HepG2 (cell line): ENCODE results near the gene LYSMD1. TPM values are rescaled to one million over a fixed set of nuclear protein-coding genes. Genes with fewer than 3 reads are reported as not detected.

Experiments
- ATAC-seq: fragments of 200-7000 bp; cut with Tn5 transposase; 3 replicates; pipeline ENCODE4 v1.9.1; 2020; ENCODE audit warnings: mild to moderate bottlenecking, moderate library complexity
- BruUV-seq: library from RNA; stranded (reverse); fragments of 400-500 nt; replicated peaks from 2 replicates; lab custom pipeline; 2021; lab: Mats Ljungman, UMichigan
- CTCF ChIA-PET: fragments of 300-600 bp; formaldehyde crosslinking; extraction: SDS; loops from one replicate; lab custom pipeline; 2021; ENCODE audit warnings: low total read pairs, inconsistent platforms, low intra/inter-chr PET ratio; lab: Yijun Ruan, JAX
- POLR2A ChIA-PET: fragments of 350-600 bp; sonication (Branson Sonifier 250); formaldehyde crosslinking; loops from one replicate; lab custom pipeline; 2020; ENCODE audit warnings: antibody characterized with exemption, inconsistent platforms; lab: Yijun Ruan, JAX
- DNase-seq: peaks from one replicate; pipeline ENCODE4 v3.0.0-alpha.2; 2015; ENCODE audit warnings: low spot score
- FAIRE-seq: peaks from 3 replicates; lab custom pipeline; 2011; peaks lifted over from hg19 to GRCh38; lab: Jason Lieb, UNC
- H2AFZ ChIP-seq: one replicate; pipeline ENCODE4 v1.6.1; 2011; ENCODE audit warnings: low read length, inconsistent platforms
- H3K27ac ChIP-seq: fragments of 300-600 bp; 3 replicates; pipeline ENCODE4 v1.8.0; 2011; ENCODE audit warnings: mixed run types, mild to moderate bottlenecking, mixed read lengths, low read length, inconsistent platforms; ENCODE audit not compliant: insufficient read depth; ENCODE audit errors: extremely low read length
- H3K27me3 ChIP-seq, 2 experiments: fragments of 200-600 bp in 1 of 2; 2 replicates in 1 of 2; 3 replicates in 1 of 2; pipeline versions ENCODE4 v1.6.0 to v1.8.0; 2011; ENCODE audit warnings: low read length in 2 of 2, mild to moderate bottlenecking in 2 of 2, moderate library complexity in 2 of 2, inconsistent platforms in 1 of 2; ENCODE audit not compliant: insufficient read depth in 2 of 2, control insufficient read depth in 1 of 2
- H3K36me3 ChIP-seq, 2 experiments: fragments of 200-600 bp in 1 of 2; replicated peaks in 1 of 2; 2 replicates in 1 of 2; 3 replicates in 1 of 2; pipeline versions ENCODE4 v1.5.1 to v1.8.0; 2011; ENCODE audit warnings: low read length in 2 of 2, inconsistent platforms in 1 of 2; ENCODE audit not compliant: insufficient read depth in 2 of 2, control insufficient read depth in 1 of 2
- H3K4me1 ChIP-seq: 2 replicates; pipeline ENCODE4 v1.5.1; 2012; ENCODE audit warnings: low read length, inconsistent platforms; ENCODE audit not compliant: insufficient read depth
- H3K4me2 ChIP-seq: 2 replicates; pipeline ENCODE4 v1.6.0; 2011; ENCODE audit warnings: low read depth, low read length, inconsistent platforms
- H3K4me3 ChIP-seq, 3 experiments: fragments of 200-600 bp in 1 of 3; sonication (generic), shearing (Covaris generic) in 1 of 3; replicated peaks in 1 of 3; 2 replicates each; pipeline ENCODE4 v1.5.1; 2011 to 2016; ENCODE audit warnings: low read length in 3 of 3, inconsistent platforms in 2 of 3, low read depth in 2 of 3, mild to moderate bottlenecking in 2 of 3, control low read depth in 1 of 3, mixed read lengths in 1 of 3; ENCODE audit not compliant: insufficient read depth in 1 of 3
- H3K79me2 ChIP-seq: one replicate; pipeline ENCODE4 v1.6.1; 2011; ENCODE audit warnings: low read length, inconsistent platforms; ENCODE audit not compliant: insufficient read depth
- H3K9ac ChIP-seq: 2 replicates; pipeline ENCODE4 v1.6.0; 2011; ENCODE audit warnings: mild to moderate bottlenecking, low read depth, low read length, inconsistent platforms; ENCODE audit not compliant: insufficient read depth
- H3K9me3 ChIP-seq: 2 replicates; pipeline ENCODE4 v1.5.1; 2012; ENCODE audit warnings: mild to moderate bottlenecking, low read length
- H4K20me1 ChIP-seq: 2 replicates; pipeline ENCODE4 v1.6.0; 2011; ENCODE audit warnings: inconsistent platforms, mild to moderate bottlenecking, low read length, moderate library complexity; ENCODE audit not compliant: insufficient read depth
- BHLHE40 ChIP-seq: IDR thresholded peaks from 2 replicates; pipeline ENCODE4 v1.6.1; 2011; ENCODE audit warnings: low read length, improper control_type of control experiment
- CENPT ChIP-seq: sonication (generic); formaldehyde crosslinking; IDR thresholded peaks from 2 replicates; pipeline ENCODE4 v1.8.0; 2022; ENCODE audit warnings: low read depth, mild to moderate bottlenecking, moderate library complexity, missing genetic modification reagents
- HIVEP1 ChIP-seq: sonication (generic); formaldehyde crosslinking; IDR thresholded peaks from 2 replicates; pipeline ENCODE4 v1.4.0; 2020; ENCODE audit warnings: mild to moderate bottlenecking, missing genetic modification reagents
- HOXA3 ChIP-seq: sonication (generic); formaldehyde crosslinking; IDR thresholded peaks from 2 replicates; pipeline ENCODE4 v1.5.0; 2020; ENCODE audit warnings: missing genetic modification reagents
- MTF2 ChIP-seq: sonication (generic); formaldehyde crosslinking; IDR thresholded peaks from 2 replicates; pipeline ENCODE4 v1.5.0; 2020; ENCODE audit warnings: missing genetic modification reagents, borderline replicate concordance
- TAF15 ChIP-seq: fragments of 200-400 bp; formaldehyde crosslinking; IDR thresholded peaks from one replicate; pipeline ENCODE4 v1.6.1; 2018; ENCODE audit warnings: mild to moderate bottlenecking, low read depth, low read length; ENCODE audit not compliant: poor library complexity, severe bottlenecking
- ZNF10 ChIP-seq: sonication (generic); formaldehyde crosslinking; IDR thresholded peaks from 2 replicates; pipeline ENCODE4 v1.4.0; 2020; ENCODE audit warnings: mild to moderate bottlenecking, low read depth, missing genetic modification reagents, borderline replicate concordance
- ZNF33B ChIP-seq: sonication (generic); formaldehyde crosslinking; IDR thresholded peaks from 2 replicates; pipeline ENCODE4 v1.5.1; 2020; ENCODE audit warnings: mild to moderate bottlenecking, missing genetic modification reagents
- ZNF570 ChIP-seq: sonication (generic); formaldehyde crosslinking; IDR thresholded peaks from 2 replicates; pipeline ENCODE4 v1.4.0; 2020; ENCODE audit warnings: mild to moderate bottlenecking, missing genetic modification reagents, borderline replicate concordance
- WGBS: methylation state at CpG from one replicate; pipeline ENCODE4 v1.1.6; 2017; ENCODE audit warnings: low lambda C conversion rate; 5-methylcytosine and 5-hydroxymethylcytosine counted together
- in situ Hi-C: cut with HindIII; loops from 2 replicates; pipeline ENCODE4 v1.10.0; 2017; ENCODE audit warnings: low pct_unique_long_range_greater_than_20kb; ENCODE audit not compliant: extremely low pct_ligation_motif_present
- intact Hi-C: fragments of 100-400 bp; cut with micrococcal nuclease; formaldehyde crosslinking; loops from one replicate; pipeline ENCODE4 v1.10.0; 2022; ENCODE audit not compliant: unreplicated experiment
- polyA plus RNA-seq, 8 experiments: library from polyadenylated mRNA; depleted of rRNA in 3 of 8; stranded (reverse) in 7 of 8; unstranded in 1 of 8; fragments of >200 nt; fragmentation: Illumina TruSeq in 4 of 8; extraction: Trizol in 4 of 8; gene quantifications; 2 replicates each; pipeline versions ENCODE4 v1.2.1 to v1.2.3, GENCODE V29; 2011 to 2016; ENCODE audit warnings: low read depth in 4 of 8, missing spikeins in 1 of 8, mixed read lengths in 1 of 8; ENCODE audit not compliant: insufficient read depth in 1 of 8
- total RNA-seq, 5 experiments: library from RNA; depleted of rRNA; stranded (reverse); fragments of >200 nt; fragmentation: Illumina TruSeq; extraction: Trizol; gene quantifications; 2 replicates each; pipeline ENCODE4 v1.2.3, GENCODE V29; 2016; ENCODE audit warnings: low read depth in 1 of 5
- TF ChIP-seq, protein P1 (sequence below): sonication (generic); formaldehyde crosslinking; conservative IDR thresholded peaks from 2 replicates; pipeline ENCODE4 v1.4.0; 2020; ENCODE audit warnings: missing genetic modification reagents
- TF ChIP-seq, protein P2 (sequence below): sonication (generic); formaldehyde crosslinking; IDR thresholded peaks from 2 replicates; pipeline ENCODE4 v1.5.0; 2020; ENCODE audit warnings: missing genetic modification reagents, mild to moderate bottlenecking, borderline replicate concordance
- TF ChIP-seq, protein P3 (sequence below): sonication (generic); formaldehyde crosslinking; IDR thresholded peaks from one replicate; pipeline ENCODE4 v1.5.1; 2020; ENCODE audit warnings: mild to moderate bottlenecking, missing genetic modification reagents; ENCODE audit errors: not compliant biosample characterization
- TF ChIP-seq, protein P4 (sequence below): sonication (generic); formaldehyde crosslinking; IDR thresholded peaks from 2 replicates; pipeline ENCODE4 v1.5.1; 2020; ENCODE audit warnings: missing genetic modification reagents, mild to moderate bottlenecking, borderline replicate concordance

LYSMD1 gene
- total and polyA plus RNA-seq, 2 of the 13 experiments (the other 11 are each of a cell fraction or from before 2014, with no cell fraction given), result 3.8 to 4.8 TPM

DNA sequence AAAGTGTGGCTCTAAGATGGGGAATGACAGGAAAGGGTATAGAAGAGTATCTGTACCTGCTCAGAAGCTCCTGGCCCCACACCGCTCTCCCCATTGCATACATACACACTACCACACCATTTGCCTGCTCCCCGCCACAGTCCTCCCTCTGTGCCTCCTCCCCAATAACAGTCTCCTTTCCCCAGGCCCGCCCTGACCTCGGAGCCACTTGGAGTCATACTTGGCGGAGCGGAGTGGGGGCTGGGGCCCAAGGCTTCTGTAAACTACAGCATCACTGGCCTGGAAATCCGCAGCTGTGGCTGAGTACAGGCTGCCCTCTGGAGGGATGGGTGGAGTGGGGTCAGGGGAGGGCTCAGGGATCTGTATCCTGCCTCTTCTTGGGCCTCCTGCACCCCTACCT is 27.9 kb downstream of the LYSMD1 start:
- ChIA-PET CTCF (no interaction called here), POLR2A (interaction anchor here (1.2 kb wide), 1 partner anchor 10 kb away, joined by 3 read pairs; no protein-coding TSS in a partner anchor)
- Histone ChIP-seq H3K4me1 (no peaks in the 10 kb centered on the region), H3K79me2 (no peaks in the 10 kb centered on the region), H3K4me3 (no peak overlapping the region), H3K9me3 (no peaks in the 10 kb centered on the region), H3K4me2 (no peak overlapping the region), H4K20me1 (no peaks in the 10 kb centered on the region), H2AFZ (no peak overlapping the region), H3K27me3 (no peaks in the 10 kb centered on the region), H3K36me3 (no peaks in the 10 kb centered on the region), H3K9ac (no peak overlapping the region), H3K27ac (no peak overlapping the region)
- in situ Hi-C loops (no loop called here), intact Hi-C loops (no loop called here)
- no peak for ATAC-seq
- DNase-seq, result no peak
- no peak for FAIRE-seq
- no TSS peak for BruUV-seq
- whole genome bisulfite sequencing, result 95% methylated on average over 7 of the region's 7 CpGs
- no peak for TF ChIP-seq BHLHE40
- TF ChIP-seq, protein P1, sequence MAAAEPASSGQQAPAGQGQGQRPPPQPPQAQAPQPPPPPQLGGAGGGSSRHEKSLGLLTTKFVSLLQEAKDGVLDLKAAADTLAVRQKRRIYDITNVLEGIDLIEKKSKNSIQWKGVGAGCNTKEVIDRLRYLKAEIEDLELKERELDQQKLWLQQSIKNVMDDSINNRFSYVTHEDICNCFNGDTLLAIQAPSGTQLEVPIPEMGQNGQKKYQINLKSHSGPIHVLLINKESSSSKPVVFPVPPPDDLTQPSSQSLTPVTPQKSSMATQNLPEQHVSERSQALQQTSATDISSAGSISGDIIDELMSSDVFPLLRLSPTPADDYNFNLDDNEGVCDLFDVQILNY (CRISPR knock-in tag), result no peak
- TF ChIP-seq MTF2 (CRISPR knock-in tag), result no peak
- no peak for TF ChIP-seq CENPT (CRISPR knock-in tag)
- TF ChIP-seq, protein P2, sequence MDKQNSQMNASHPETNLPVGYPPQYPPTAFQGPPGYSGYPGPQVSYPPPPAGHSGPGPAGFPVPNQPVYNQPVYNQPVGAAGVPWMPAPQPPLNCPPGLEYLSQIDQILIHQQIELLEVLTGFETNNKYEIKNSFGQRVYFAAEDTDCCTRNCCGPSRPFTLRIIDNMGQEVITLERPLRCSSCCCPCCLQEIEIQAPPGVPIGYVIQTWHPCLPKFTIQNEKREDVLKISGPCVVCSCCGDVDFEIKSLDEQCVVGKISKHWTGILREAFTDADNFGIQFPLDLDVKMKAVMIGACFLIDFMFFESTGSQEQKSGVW (CRISPR knock-in tag), result no peak
- no peak for TF ChIP-seq HIVEP1 (CRISPR knock-in tag)
- TF ChIP-seq ZNF10 (CRISPR knock-in tag), result no peak
- TF ChIP-seq ZNF33B (CRISPR knock-in tag), result no peak
- TF ChIP-seq TAF15, result no peak
- TF ChIP-seq, protein P3, sequence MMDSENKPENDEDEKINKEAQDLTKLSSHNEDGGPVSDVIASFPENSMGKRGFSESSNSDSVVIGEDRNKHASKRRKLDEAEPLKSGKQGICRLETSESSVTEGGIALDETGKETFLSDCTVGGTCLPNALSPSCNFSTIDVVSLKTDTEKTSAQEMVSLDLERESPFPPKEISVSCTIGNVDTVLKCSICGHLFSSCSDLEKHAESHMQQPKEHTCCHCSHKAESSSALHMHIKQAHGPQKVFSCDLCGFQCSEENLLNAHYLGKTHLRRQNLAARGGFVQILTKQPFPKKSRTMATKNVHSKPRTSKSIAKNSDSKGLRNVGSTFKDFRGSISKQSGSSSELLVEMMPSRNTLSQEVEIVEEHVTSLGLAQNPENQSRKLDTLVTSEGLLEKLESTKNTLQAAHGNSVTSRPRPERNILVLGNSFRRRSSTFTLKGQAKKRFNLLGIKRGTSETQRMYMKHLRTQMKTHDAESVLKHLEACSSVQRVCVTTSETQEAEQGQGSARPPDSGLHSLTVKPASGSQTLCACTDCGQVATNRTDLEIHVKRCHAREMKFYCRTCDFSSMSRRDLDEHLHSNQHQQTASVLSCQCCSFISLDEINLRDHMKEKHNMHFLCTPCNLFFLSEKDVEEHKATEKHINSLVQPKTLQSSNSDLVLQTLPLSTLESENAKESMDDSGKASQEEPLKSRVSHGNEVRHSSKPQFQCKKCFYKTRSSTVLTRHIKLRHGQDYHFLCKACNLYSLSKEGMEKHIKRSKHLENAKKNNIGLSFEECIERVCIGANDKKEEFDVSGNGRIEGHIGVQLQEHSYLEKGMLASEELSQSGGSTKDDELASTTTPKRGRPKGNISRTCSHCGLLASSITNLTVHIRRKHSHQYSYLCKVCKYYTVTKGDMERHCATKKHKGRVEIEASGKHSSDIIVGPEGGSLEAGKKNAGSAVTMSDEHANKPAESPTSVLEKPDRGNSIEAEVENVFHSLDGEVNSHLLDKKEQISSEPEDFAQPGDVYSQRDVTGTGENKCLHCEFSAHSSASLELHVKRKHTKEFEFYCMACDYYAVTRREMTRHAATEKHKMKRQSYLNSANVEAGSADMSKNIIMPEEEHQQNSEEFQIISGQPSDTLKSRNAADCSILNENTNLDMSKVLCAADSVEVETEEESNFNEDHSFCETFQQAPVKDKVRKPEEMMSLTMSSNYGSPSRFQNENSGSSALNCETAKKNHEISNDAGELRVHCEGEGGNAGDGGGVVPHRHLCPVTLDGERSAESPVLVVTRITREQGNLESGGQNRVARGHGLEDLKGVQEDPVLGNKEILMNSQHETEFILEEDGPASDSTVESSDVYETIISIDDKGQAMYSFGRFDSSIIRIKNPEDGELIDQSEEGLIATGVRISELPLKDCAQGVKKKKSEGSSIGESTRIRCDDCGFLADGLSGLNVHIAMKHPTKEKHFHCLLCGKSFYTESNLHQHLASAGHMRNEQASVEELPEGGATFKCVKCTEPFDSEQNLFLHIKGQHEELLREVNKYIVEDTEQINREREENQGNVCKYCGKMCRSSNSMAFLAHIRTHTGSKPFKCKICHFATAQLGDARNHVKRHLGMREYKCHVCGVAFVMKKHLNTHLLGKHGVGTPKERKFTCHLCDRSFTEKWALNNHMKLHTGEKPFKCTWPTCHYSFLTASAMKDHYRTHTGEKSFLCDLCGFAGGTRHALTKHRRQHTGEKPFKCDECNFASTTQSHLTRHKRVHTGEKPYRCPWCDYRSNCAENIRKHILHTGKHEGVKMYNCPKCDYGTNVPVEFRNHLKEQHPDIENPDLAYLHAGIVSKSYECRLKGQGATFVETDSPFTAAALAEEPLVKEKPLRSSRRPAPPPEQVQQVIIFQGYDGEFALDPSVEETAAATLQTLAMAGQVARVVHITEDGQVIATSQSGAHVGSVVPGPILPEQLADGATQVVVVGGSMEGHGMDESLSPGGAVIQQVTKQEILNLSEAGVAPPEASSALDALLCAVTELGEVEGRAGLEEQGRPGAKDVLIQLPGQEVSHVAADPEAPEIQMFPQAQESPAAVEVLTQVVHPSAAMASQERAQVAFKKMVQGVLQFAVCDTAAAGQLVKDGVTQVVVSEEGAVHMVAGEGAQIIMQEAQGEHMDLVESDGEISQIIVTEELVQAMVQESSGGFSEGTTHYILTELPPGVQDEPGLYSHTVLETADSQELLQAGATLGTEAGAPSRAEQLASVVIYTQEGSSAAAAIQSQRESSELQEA (CRISPR knock-in tag), result no peak
- TF ChIP-seq ZNF570 (CRISPR knock-in tag), result no peak
- TF ChIP-seq, protein P4, sequence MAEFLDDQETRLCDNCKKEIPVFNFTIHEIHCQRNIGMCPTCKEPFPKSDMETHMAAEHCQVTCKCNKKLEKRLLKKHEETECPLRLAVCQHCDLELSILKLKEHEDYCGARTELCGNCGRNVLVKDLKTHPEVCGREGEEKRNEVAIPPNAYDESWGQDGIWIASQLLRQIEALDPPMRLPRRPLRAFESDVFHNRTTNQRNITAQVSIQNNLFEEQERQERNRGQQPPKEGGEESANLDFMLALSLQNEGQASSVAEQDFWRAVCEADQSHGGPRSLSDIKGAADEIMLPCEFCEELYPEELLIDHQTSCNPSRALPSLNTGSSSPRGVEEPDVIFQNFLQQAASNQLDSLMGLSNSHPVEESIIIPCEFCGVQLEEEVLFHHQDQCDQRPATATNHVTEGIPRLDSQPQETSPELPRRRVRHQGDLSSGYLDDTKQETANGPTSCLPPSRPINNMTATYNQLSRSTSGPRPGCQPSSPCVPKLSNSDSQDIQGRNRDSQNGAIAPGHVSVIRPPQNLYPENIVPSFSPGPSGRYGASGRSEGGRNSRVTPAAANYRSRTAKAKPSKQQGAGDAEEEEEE (CRISPR knock-in tag), result no peak
- TF ChIP-seq HOXA3 (CRISPR knock-in tag), result no peak
